GM21447 (cell line): ENCODE data around the gene CLN3.
"Not testable (repeated sequence)": the region's sequence is repeated elsewhere in the genome, so short reads cannot be mapped to it uniquely, and the experiment has no call there.

Experiments
- ATAC-seq: cut with Tn5 transposase; IDR thresholded peaks from one replicate; pipeline ENCODE4 v1.9.1; 2021; ENCODE audit not compliant: unreplicated experiment

Gene CLN3

DNA sequence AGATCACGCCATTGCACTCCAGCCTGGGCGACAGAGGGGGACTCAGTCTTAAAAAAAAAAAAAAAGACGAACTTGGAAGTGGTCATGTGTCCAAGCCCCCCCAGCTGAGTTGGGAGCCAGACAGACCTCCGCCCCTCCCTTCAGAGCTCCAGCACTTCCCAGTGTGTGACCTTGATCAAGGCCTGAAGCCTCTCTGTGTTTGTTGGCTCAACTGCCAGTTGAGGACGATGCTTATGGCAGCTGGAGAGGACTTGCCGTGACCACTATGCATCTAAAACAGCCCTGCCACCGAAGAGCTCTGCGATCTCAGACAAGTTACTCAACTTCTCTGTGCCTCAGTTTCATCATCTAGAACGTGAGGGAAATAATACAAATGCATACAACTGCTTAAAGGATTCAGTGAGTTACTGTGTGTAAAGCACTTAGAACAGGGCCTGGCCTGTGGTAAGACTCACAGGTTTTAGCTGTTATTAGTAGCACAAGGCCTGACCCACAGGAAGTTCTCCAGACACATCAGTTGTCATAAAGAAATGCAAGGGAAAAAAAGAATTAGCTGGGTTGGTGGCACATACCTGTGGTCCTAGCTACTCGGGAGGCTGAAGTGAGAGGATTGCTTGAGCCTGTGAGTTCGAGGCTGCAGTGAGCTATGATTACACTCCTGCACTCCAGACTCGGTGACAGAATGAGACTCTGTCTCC, 21.8 kb upstream of the CLN3 start:
- ATAC-seq = no peak

DNA sequence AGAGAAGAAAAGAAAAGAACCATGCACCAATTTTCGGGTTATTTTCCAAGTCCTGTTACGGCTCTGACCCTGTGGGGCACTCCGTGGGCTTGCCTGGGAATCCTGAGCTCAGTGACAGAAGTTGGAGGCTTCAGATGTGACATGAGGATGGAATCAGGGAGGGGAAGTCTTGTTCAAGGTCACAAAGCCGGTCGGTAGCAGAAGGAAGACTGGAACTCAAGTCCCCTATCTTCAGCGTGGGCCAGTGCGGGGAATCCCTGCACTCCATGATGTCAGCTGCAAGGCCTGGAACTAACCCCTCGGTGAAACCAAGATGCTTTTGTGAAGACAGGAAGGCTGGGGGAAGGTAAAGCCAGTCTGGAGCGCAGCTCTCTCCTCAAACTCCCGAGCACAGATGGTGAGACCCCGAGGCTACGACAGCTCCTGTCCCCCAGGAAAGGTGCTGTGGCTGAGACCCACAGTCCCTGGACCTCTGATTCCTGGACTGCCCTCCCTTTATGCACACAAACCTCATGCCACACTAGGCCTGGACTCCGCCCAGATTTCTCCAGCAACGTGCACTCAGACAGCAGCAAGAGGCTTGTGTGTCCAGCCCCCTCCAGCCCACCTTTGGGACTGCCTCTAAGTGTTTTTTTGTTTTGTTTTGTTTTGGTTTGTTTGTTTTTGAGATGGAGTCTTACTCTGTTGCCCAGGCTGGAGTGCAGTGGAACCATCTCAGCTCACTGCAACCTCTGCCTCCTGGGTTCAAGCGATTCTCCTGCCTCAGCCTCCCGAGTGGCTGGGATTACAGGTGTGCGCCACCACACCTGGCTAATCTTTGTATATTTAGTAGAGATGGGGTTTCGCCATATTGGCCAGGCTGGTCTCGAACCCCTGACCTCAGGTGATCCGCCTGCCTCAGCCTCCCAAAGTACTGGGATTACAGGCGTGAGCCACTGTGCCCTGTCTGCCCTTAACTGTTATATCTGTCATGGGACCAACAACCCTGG, 20.2 kb upstream of the CLN3 start:
- no peak for ATAC-seq

DNA sequence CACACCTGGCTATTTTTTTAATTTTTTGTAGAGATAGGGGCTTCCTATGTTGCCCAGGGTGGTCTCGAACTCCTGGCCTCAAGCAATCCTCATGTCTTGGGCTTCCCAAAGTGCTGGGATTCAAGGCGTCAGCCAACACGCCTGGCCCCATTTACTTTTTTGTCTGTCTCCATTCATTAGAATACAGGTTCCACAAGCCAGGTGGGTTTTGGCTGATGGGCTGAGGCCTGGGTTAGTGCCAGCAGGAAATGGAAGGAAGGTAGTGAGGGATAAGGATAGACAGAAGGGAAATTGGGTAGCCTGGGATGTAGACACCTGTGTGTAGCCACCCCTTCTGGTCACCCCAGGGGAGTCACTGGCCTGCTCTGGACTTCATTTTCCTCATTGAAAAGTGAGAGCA, 19.2 kb upstream of the CLN3 start:
- no peak for ATAC-seq

DNA sequence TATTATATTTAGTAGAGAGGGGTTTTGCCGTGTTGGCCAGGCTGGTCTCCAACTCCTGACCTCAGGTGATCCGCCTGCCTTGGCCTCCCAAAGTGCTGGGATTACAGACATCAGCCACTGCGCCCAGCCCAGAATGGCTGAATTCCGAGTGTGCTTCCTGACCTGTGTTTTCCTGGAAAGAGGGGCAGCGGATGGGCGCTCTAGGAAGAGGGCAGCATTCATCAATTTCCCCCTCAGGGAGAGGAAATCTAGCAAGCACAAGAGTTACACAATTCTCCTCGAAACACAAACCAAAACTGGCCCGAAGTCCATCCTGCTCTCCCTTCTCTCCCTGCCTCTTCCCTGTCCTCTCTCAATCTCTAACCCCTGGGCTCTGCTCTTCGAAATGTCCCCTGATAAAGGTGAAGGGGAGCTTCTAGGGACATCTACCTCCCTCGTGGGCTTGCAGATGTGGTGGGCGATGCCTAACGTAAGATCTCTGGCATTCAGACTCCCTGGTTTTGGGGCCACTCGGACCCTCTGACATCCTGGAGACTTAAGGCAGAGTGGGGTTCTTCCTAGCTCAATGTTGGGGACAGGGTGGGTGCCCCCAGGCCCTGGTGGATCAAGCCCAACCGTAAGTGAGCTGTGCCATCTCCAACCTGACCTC, 13.7 kb upstream of the CLN3 start:
- ATAC-seq = no peak

DNA sequence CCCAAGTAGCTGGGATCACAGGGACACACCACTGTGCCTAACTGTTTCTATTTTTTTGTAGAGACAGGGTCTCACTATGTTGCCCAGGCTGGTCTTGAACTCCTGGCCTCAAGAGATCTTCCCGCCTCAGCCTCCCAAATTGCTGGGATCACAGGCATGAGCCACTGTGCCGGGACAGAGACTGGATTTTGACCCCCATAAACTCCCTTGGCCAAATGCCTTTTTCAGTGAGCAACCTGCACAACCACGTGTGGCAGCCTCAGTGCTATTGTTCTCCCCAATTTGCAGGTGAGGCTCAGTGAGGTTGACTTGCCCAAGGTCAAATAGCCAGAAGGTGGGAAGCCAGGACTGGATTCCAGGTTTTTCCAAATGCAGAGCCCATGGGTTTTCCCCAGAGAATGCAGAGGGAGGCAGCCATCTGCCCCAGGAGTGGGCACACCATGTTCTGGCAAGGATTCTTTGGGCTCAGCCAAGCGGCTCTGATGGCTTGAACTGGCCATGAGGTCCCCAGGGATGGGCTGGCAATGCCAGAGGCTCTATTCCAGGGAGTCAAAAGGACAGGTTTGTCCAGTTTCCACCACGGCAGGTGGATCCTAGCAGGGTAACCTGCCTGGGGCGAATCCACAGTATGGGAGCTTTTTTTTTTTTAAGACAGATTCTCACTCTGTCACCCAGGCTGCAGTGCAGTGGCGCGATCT, 13.0 kb upstream of the CLN3 start:
- ATAC-seq = no peak

DNA sequence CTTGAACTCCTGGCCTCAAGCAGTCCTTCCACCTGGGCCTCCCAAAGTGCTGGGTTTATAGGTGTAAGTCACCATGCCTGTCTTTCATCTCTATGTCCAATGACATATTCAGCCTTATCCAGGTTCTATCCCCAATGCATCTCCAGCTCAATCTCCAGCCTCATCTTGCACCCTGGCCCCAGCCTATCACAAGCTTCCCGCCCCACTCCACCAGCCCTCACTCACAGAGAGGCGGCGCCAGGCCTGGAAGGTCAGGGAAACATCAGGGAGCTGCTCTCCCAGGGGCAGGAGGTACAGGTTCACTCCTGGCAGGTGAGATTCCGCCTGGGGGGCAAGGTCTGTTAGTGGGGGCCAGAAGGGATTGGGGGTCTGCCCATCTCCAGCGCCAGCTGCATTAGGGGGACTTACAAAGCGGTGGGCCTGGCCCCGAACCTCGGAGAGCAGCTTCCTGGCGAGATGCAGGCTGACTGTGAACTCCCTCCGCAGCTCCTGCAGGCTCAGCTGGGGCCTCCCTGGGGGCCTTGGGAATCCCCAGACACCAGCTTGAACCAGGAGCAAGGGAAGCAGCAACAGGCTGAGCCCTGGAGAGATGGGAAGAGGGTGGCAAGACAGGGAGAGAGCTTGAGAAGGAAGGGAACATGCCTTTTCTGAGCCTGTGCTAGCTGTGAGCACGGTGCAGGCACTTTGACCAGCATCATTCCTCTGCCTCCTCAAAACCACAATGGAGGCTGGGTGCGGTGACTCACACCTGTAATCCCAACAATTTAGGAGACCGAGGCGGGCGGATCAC, 11.8 kb upstream of the CLN3 start:
- no peak for ATAC-seq

DNA sequence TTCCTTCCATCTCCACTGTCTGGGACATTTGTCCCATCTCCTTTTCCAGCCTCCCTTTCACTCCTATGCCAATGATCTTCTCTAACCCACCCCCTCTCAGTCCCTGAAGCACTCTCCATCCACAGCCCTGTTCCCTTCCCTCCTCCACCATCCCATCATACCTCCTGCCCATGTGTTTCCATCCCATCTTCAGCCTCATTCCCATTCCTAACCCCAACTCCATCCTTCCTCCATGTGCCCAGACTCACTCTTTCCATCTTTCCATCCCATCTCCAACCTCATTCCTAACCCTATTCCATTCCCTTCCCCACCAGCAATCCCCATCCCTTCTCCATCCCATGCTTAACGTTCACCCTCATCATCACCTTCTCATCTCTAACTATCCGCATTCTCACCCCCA, 10.4 kb upstream of the CLN3 start:
- ATAC-seq = no peak

DNA sequence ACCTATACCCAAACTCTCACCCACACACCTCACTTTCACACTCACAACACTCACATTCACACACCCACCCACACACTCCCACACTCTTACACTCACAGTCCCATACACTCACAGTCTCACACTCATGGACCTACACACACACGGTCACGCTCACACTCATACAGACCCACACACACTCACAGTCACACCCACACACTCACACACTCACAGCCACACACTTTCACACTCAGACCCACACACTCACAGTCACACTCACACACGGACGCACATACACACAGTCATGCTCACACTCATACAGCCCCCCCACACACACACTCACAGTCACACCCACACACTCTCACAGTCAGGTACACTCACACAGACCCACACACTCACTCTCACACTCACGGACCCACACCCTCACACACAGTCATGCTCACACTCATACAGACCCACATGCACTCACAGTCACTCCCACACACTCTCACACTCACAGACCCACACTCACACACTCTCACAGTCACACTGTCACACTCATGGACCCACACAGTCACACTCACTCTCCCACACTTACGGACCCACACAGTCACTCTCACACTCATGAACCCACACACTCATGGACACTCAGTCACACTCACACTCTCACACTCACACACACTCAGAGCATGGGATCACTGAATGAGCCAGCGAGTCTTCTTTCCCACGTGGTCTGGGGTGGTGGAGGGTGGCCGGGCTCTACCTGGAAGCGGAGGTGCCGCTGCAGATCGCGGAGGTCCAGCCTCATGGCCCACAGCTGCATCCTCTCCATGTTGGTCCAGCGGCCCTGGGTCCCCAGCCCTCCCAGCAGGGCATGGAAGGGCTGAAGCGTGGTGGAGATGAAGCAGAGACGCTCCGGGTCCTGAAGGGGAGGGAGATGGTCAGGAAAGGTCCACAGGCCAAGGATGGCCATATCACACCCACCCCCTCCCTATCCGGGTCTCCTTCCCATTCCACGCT, 9.7 kb upstream of the CLN3 start:
- ATAC-seq = no peak

DNA sequence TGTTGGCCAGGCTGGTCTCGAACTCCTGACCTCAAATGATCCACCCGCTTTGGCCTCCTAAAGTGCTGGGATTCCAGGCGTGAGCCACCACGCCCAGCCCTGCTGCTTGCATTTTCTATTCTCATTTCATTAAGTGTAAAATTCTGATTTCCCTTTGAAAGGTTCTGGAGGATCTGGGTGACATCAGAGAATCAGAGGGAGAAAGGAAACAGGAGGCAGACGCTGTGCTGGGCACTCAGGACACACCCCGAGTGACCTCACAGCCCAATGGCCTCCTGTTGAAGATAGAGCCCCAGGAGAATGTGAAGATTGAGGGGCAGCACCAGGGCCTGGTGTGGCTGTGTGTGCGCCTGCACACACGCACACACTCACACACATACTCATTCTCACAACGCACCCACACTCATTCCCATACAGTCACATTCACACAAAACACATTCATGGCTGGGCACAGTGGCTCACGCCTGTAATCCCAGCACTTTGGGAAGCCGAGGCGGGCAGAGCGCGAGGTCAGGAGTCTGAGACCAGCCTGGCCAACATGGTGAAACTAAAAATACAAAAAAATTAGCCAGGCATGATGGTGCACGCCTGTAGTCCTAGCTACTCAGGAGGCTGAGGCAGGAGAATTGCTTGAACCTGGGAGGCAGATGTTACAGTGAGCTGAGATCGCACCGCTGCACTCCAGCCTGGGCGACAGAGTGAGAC, 8.8 kb upstream of the CLN3 start:
- not testable (repeated sequence) for ATAC-seq

DNA sequence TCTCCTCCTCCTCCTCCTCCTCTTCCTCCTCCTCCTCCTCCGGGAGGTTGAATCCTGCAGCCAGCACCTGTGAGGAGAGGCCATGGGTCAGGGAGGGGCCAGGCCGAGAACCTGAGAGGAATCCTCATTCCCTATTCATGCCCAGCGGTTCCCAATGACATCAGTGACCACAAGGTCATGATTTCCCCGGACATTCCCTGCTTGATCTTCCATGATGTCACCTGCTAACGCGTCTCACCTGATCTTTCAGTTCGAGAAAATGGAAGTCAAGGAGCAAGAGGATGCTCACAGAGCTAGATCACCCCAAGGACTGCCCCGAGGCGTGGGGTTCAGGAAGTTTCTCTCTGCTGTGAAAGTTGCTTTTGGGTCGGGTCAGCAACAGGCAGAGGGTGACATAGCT, 8.0 kb upstream of the CLN3 start:
- no peak for ATAC-seq

DNA sequence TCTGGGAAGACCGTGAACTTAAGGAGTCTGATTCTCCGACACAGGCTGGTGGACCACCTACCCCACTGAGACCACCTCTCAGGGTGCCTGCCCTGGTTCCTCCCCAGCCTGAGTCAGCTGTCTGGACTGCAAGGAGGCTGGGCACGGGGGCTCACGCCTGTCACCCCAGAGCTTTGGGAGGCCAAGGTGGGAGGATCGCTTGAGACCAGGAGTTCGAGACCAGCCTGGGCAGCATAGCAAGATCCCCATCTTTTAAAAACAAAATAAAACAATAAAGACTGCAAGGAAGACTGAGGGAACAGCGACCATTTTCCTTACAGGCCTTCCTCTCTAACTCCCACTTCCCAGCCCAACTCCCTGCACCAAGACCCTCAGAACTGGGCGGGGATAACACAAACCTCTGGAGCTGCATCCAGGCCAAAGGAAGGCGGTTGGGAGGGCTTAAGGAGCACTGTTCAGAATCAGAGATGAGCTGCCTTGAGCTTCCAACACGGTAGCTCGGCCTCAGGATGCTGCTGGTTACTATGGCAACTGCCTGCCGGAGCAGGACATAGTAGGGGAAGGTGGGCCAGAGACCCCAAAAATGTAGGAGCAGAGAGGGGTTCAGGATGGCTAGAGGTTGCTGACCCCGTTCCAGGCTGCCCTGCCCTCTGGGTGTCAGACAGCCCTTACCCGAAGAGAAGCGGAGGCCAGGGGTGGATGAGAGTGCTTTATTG, 7.0 kb upstream of the CLN3 start:
- no peak for ATAC-seq

DNA sequence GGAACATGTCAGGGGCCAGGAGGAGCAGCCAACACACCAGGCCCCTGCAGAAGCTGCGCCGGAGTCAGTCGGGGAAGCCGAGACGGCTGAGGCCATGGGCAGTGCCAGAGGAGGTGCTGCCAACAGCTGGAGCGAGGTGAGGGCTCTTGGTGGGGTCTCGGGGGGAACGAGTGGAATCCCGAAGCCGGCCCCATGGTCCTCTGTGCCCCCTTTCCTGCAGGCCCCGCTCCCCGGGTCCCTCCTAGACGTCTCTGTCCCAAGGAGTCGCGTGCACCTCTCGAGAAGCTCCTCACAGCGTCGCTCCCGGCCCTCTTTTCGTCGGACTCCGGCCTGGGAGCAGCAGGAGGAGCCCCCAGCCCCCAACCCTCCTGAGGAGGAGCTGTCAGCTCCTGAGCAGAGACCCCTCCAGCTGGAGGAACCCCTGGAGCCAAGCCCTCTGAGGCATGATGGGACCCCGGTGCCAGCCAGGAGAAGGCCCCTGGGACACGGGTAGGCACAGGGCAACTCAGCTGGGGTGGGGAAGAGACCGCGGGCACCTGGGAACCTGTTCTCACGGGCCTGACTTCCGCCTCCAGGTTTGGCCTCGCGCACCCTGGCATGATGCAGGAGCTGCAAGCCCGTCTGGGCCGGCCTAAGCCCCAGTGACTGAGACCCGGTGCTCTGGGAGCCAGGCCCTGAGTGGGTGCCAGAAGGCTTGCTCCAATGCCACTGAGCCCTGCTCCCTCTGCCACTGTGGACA, 6.2 kb upstream of the CLN3 start:
- no peak for ATAC-seq

DNA sequence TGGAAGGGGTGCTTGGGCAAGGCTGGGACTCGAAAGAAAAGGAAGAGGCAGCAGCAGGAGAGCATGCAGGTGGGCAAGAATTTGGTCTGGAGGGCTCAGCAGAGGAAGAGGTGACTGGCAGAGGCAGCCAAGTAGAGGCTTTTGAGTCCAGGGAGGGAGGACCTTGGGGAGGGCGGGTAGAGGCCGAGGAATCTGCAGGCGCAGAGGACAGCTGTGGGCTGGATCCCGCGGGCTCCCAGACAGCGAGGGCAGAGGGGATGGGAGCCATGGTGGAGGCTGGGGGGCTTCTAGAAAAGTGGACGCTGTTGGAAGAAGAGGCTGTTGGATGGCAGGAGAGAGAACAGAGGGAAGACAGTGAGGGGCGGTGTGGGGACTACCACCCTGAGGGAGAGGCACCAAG, 5.5 kb upstream of the CLN3 start:
- ATAC-seq = no peak

DNA sequence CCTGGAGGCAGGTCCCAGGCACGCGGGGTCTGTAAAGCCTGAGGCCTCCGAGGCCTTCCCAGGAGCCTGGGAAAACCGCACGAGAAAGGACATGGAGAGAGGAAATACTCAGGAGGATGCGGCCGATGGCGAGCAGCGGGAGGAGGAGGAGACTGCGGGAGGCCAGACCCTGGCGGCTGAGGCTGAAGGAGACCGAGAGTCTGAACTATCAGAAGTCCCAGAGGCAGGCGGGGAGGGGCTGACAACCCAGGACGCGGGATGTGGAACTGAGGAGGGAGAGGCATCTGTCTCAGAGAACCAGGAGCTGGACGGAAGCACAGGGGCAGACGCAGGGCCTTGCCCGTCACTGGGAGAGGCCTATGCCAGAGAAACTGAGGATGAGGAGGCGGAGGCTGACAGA, 5.0 kb upstream of the CLN3 start:
- ATAC-seq = no peak

DNA sequence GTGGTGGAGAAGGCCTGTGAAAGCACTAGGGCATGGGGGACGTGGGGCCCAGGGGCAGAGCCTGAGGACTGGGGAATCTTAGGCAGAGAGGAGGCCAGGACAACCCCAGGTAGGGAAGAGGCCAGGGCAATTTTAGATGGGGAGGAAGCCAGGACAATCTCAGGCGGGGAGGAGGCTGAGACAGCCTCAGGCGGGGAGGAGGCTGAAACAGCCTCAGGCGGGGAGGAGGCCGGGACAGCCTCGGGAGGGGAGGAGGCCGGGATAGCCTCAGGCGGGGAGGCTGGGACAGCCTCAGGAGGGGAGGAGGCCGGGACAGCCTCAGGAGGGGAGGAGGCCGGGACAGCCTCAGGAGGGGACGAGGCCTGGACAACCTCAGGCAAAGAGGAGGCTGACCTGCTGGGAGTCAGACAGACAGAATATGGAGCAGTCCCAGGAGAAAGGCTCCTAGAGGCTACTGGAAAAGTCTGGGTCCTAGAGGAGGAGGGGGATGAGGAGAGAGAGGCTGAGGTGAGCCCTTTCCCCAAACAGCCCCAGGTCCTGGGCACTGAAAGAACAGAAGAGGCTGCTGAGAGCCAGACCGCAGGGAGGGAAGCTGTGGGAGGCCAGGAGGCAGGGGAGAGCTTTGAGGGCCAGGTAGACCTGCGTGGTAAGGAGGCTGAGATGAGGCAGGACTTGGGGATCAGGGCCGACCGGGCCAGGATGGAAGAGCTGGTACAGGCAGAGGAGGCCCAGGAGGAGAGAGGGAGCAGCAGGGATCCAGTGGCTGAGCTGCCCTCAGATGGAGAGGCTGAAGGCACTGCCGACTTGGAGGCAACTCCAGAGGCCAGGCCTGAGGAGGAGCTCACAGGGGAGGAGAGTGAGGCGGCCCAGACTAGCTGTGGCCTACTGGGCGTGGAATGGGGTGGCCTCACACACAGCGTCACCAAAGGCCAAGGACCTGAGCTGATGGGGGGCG, 4.2 kb upstream of the CLN3 start:
- ATAC-seq = no peak

DNA sequence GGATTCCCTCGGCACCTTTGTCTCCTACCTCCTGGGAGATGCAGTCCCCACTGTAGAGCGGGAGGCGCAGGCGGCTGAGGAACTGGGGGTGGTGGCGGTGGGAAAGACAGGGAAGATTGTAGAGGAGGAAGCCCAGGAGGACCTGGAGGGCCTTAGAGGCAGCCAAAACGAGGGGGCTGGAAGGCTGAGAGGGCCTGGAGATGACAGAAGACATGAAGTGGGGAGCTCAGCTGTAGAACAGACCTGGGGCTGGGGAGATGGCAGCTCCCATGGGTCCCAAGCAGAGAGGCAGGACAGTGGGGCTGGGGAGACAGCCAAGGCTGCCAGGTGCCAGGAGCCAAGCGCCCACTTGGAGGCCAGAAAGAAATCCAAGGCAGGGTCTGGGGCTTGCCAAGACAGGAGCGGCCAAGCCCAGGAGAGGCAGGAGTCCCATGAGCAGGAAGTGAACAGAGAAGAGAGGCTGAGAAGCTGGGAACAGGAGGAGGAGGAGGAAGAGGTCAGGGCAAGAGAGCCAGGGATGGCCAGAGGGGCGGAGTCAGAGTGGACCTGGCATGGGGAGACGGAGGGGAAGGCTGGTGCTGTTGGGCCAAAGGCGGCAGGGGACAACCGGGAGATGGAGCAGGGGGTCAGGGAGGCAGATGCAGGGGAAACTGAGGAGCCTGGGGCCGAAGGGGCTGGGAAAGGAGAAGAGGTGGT, 3.4 kb upstream of the CLN3 start:
- ATAC-seq = no peak
